Activated naive CD4-positive, alpha-beta T cell treated with anti-CD3 and anti-CD28 coated beads for 36 hours (primary cell): Measurements from ENCODE around the gene BTBD19. TPM values are rescaled to one million over a fixed set of nuclear protein-coding genes. Genes with fewer than 3 reads are reported as not detected.
"Not testable (repeated sequence)": the region's sequence is repeated elsewhere in the genome, so short reads cannot be mapped to it uniquely, and the experiment has no call there.

Experiments used
- CTCF ChIA-PET: fragments of 350-600 bp; sonication (Branson Sonifier 250); formaldehyde crosslinking; loops from one replicate; lab custom pipeline; 2021; ENCODE audit warnings: antibody characterized with exemption; lab: Charles Lee
- DNase-seq: peaks from one replicate; pipeline ENCODE4 v3.0.0-alpha.2; 2020
- H3K27ac Mint-ChIP-seq: one replicate; pipeline ENCODE4 v1.8.0; 2021; ENCODE audit warnings: mild to moderate bottlenecking, mixed read lengths
- H3K27me3 Mint-ChIP-seq: one replicate; pipeline ENCODE4 v1.8.0; 2021; ENCODE audit warnings: low read depth, mixed read lengths
- H3K36me3 Mint-ChIP-seq: one replicate; pipeline ENCODE4 v1.8.0; 2021; ENCODE audit warnings: low read depth, mixed read lengths
- H3K4me1 Mint-ChIP-seq: one replicate; pipeline ENCODE4 v1.8.0; 2021; ENCODE audit warnings: low read depth, mixed read lengths
- H3K4me3 Mint-ChIP-seq: one replicate; pipeline ENCODE4 v1.8.0; 2021; ENCODE audit warnings: mild to moderate bottlenecking, moderate library complexity, mixed read lengths
- H3K9me3 Mint-ChIP-seq: one replicate; pipeline ENCODE4 v1.8.0; 2021; ENCODE audit warnings: mixed read lengths
- intact Hi-C: fragments of 100-400 bp; cut with micrococcal nuclease; formaldehyde crosslinking; loops from one replicate; pipeline ENCODE4 v1.15.1; 2023
- total RNA-seq, 2 experiments: library from RNA; stranded (reverse); gene quantifications; one replicate each; pipeline ENCODE4 v1.2.3, GENCODE V29; 2021

BTBD19 gene
- total RNA-seq, 2 experiments from 2014 or later: 5.9 to 6.7 TPM

- Mint-ChIP-seq H3K4me3 (no peak within 1 kb of the TSS), H3K27me3 (no peaks in the 10 kb centered on the region), H3K36me3 (peaks cover 2% of the 10 kb centered on the region), H3K27ac (no peak within 1 kb of the TSS), H3K9me3 (no peaks in the 10 kb centered on the region), H3K4me1 (peaks cover 25% of the 10 kb centered on the region)
- intact Hi-C loops: loop anchor here (5.0 kb wide), 2 partner anchors 199 to 514 kb away; partner anchors contain the start of gene EIF2B3
- DNase-seq: no peak
- CTCF ChIA-PET: interaction anchor here (0.9 to 2.0 kb wide), 3 partner anchors 21 to 28 kb away, joined by 3 to 7 read pairs (median 4); no protein-coding TSS in a partner anchor
Measured at GRCh38 chr1:44788120-44788860, 20.0 kb upstream of the BTBD19 start, which contains the start of gene BEST4. TSS of gene BEST4 (minus strand) at chr1:44788170. CDS start at chr1:44787705, 465 bp downstream.

- no peak overlapping the region for H3K4me3 Mint-ChIP-seq
- CTCF ChIA-PET: interaction anchor here (0.6 to 2.1 kb wide), 4 partner anchors 9 to 60 kb away, joined by 4 to 10 read pairs (median 4); partner anchors contain the start of gene PLK3
- intact Hi-C loops: no loop called here
- no peak overlapping the region for H3K27ac Mint-ChIP-seq
- no peaks in the 10 kb centered on the region for H3K9me3 Mint-ChIP-seq
- H3K4me1 Mint-ChIP-seq: peaks cover 4% of the 10 kb centered on the region
- H3K36me3 Mint-ChIP-seq: no peaks in the 10 kb centered on the region
- no peak for DNase-seq
- H3K27me3 Mint-ChIP-seq: no peaks in the 10 kb centered on the region
Measured at GRCh38 chr1:44790968-44791801, 17.1 kb upstream of the BTBD19 start.

GRCh38 chr1:44792736-44793502, 15.4 kb upstream of the BTBD19 start:
- Mint-ChIP-seq H3K9me3 (no peaks in the 10 kb centered on the region), H3K4me3 (no peak overlapping the region), H3K27ac (no peak overlapping the region), H3K27me3 (no peaks in the 10 kb centered on the region), H3K36me3 (no peaks in the 10 kb centered on the region), H3K4me1 (no peaks in the 10 kb centered on the region)
- CTCF ChIA-PET: interaction anchor here (0.6 to 1.3 kb wide), 8 partner anchors 14 to 545 kb away, joined by 3 to 5 read pairs (median 4); partner anchors contain the start of gene DYNLT4
- peak; percentile 3 for DNase-seq
- intact Hi-C loops: no loop called here

- intact Hi-C loops: loop anchor here (2.0 kb wide), 1 partner anchor 13 kb away; no protein-coding TSS in a partner anchor
- not testable (repeated sequence) for H3K4me3 Mint-ChIP-seq, DNase-seq, H3K27me3 Mint-ChIP-seq, H3K9me3 Mint-ChIP-seq
- CTCF ChIA-PET: interaction anchor here (0.5 to 5.0 kb wide), 4 partner anchors 8 to 54 kb away, joined by 3 to 41 read pairs (median 4); no protein-coding TSS in a partner anchor
- Mint-ChIP-seq H3K4me1 (peaks cover 16% of the 10 kb centered on the region), H3K36me3 (peaks cover 21% of the 10 kb centered on the region), H3K27ac (peak overlapping the region; percentile 41)
Measured at GRCh38 chr1:44797886-44798285, 10.4 kb upstream of the BTBD19 start.

GRCh38 chr1:44798481-44799365, 9.6 kb upstream of the BTBD19 start:
- intact Hi-C loops: loop anchor here (2.0 kb wide), 1 partner anchor 14 kb away; no protein-coding TSS in a partner anchor
- H3K27ac Mint-ChIP-seq: peak overlapping the region; percentile 100
- CTCF ChIA-PET: interaction anchor here (0.8 to 5.0 kb wide), 5 partner anchors 9 to 69 kb away, joined by 3 to 41 read pairs (median 4); no protein-coding TSS in a partner anchor
- H3K4me1 Mint-ChIP-seq: peaks cover 24% of the 10 kb centered on the region
- H3K9me3 Mint-ChIP-seq: no peaks in the 10 kb centered on the region
- DNase-seq: no peak
- H3K4me3 Mint-ChIP-seq: no peak overlapping the region
- no peaks in the 10 kb centered on the region for H3K27me3 Mint-ChIP-seq
- peaks cover 28% of the 10 kb centered on the region for H3K36me3 Mint-ChIP-seq

GRCh38 chr1:44799770-44800584, 8.3 kb upstream of the BTBD19 start, which contains the start of gene PLK3:
TSS of gene PLK3 (plus strand) at chr1:44800377. CDS start at chr1:44800464, 87 bp downstream.
- CTCF ChIA-PET: interaction anchor here (0.8 to 5.0 kb wide), 11 partner anchors 9 to 540 kb away, joined by 3 to 41 read pairs (median 4); partner anchors contain the start of genes BTBD19, HECTD3, MUTYH and TOE1
- H3K4me3 Mint-ChIP-seq: peak within 1 kb of the TSS; percentile 81
- DNase-seq: peak; percentile 99
- peak within 1 kb of the TSS; percentile 100 for H3K27ac Mint-ChIP-seq
- peaks cover 39% of the 10 kb centered on the region for H3K36me3 Mint-ChIP-seq
- intact Hi-C loops: loop anchor here (2.0 to 10.0 kb wide), 6 partner anchors 15 to 785 kb away; partner anchors contain the start of genes NASP, RNU5D-1 and TESK2
- H3K4me1 Mint-ChIP-seq: peaks cover 36% of the 10 kb centered on the region
- H3K27me3 Mint-ChIP-seq: no peaks in the 10 kb centered on the region
- no peaks in the 10 kb centered on the region for H3K9me3 Mint-ChIP-seq

- Mint-ChIP-seq H3K27ac (peak overlapping the region; percentile 91), H3K4me1 (peaks cover 48% of the 10 kb centered on the region), H3K36me3 (peaks cover 47% of the 10 kb centered on the region), H3K27me3 (no peaks in the 10 kb centered on the region), H3K9me3 (no peaks in the 10 kb centered on the region), H3K4me3 (peak overlapping the region; percentile 81)
- DNase-seq: peak; percentile 49
- CTCF ChIA-PET: interaction anchor here (2.0 to 5.0 kb wide), 2 partner anchors 7 to 18 kb away, joined by 15 to 41 read pairs; partner anchors contain the start of gene BTBD19
- intact Hi-C loops: loop anchor here (1.0 to 10.0 kb wide), 6 partner anchors 8 to 783 kb away; partner anchors contain the start of genes NASP, RNU5D-1 and TESK2
Measured at GRCh38 chr1:44801491-44802305, 6.6 kb upstream of the BTBD19 start.

GRCh38 chr1:44802306-44803061, 5.8 kb upstream of the BTBD19 start:
- intact Hi-C loops: loop anchor here (10.0 kb wide), 1 partner anchor 782 kb away; the partner anchor contains the start of gene NASP
- H3K4me3 Mint-ChIP-seq: peak overlapping the region; percentile 81
- DNase-seq: peak; percentile 32
- H3K9me3 Mint-ChIP-seq: no peaks in the 10 kb centered on the region
- peaks cover 52% of the 10 kb centered on the region for H3K36me3 Mint-ChIP-seq
- H3K27me3 Mint-ChIP-seq: no peaks in the 10 kb centered on the region
- CTCF ChIA-PET: no interaction called here
- peaks cover 56% of the 10 kb centered on the region for H3K4me1 Mint-ChIP-seq
- peak overlapping the region; percentile 91 for H3K27ac Mint-ChIP-seq

- Mint-ChIP-seq H3K27ac (peak overlapping the region; percentile 91), H3K36me3 (peaks cover 52% of the 10 kb centered on the region), H3K4me3 (peak overlapping the region; percentile 81), H3K27me3 (no peaks in the 10 kb centered on the region), H3K4me1 (peaks cover 61% of the 10 kb centered on the region), H3K9me3 (no peaks in the 10 kb centered on the region)
- no peak for DNase-seq
- CTCF ChIA-PET: interaction anchor here (0.6 kb wide), 1 partner anchor 16 kb away, joined by 4 read pairs; no protein-coding TSS in a partner anchor
- intact Hi-C loops: loop anchor here (10.0 kb wide), 1 partner anchor 782 kb away; the partner anchor contains the start of gene NASP
Measured at GRCh38 chr1:44803062-44803311, 5.3 kb upstream of the BTBD19 start.
